ENCODE data around the gene OLFML2A. TPM values are rescaled to one million over a fixed set of nuclear protein-coding genes. Genes with fewer than 3 reads are reported as not detected.

The OLFML2A gene
- total RNA-seq, 1 donor from 2014 or later: 22.3 TPM

DNA sequence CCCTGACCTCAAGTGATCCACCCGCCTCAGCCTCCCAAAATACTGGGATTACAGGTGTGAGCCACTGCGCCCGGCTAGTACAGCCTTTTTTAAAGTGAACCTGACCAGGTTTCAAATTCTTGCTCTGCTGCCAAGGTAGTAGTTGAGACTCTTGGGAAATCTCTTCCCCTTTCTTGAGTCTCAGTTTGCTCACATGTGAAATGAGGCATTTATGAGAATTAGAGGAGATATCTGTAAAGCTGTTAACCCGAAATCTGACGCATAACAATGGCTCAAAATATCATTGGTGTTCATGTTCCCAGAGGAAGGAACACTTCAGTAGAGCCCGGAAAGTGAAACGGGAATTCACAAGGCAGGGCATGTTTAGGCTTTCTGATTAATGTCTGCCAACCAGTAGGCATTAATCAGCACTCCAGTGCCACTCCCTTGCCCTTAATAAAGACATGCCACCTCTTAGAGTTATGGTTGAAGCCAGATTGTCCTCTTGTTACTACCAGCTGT, 86.5 kb downstream of the OLFML2A start:
- Histone ChIP-seq H3K27ac (peak overlapping the region; percentile 91), H3K36me3 (peaks cover 23% of the 10 kb centered on the region), H3K4me1 (peaks cover 49% of the 10 kb centered on the region), H3K27me3 (ENCODE audit: low read depth) (no peaks in the 10 kb centered on the region), H3K4me3 (peak overlapping the region; percentile 89), H3K9me3 (no peaks in the 10 kb centered on the region)
- DNase-seq: no peak
- ATAC-seq: peak; percentile 25 to 61
- TF ChIP-seq, protein P1, sequence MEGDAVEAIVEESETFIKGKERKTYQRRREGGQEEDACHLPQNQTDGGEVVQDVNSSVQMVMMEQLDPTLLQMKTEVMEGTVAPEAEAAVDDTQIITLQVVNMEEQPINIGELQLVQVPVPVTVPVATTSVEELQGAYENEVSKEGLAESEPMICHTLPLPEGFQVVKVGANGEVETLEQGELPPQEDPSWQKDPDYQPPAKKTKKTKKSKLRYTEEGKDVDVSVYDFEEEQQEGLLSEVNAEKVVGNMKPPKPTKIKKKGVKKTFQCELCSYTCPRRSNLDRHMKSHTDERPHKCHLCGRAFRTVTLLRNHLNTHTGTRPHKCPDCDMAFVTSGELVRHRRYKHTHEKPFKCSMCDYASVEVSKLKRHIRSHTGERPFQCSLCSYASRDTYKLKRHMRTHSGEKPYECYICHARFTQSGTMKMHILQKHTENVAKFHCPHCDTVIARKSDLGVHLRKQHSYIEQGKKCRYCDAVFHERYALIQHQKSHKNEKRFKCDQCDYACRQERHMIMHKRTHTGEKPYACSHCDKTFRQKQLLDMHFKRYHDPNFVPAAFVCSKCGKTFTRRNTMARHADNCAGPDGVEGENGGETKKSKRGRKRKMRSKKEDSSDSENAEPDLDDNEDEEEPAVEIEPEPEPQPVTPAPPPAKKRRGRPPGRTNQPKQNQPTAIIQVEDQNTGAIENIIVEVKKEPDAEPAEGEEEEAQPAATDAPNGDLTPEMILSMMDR (IDR thresholded peaks at IDR 0.05): no peak
- intact Hi-C loops (cut with DNase I): no loop called here

Other genes with a start within 250 kb of the OLFML2A start
- 4.5 TPM for gene NR6A1, start 5.8 kb upstream of the OLFML2A start, total RNA-seq
- 6.6 TPM for gene WDR38, start 76.3 kb downstream of the OLFML2A start, total RNA-seq
- gene RPL35, start 84.8 kb downstream of the OLFML2A start, total RNA-seq: 812 TPM
- 33.2 TPM for gene ARPC5L, start 85.0 kb downstream of the OLFML2A start, total RNA-seq
- 24.6 TPM for gene GOLGA1, start 163.9 kb downstream of the OLFML2A start, total RNA-seq